ENCODE data around the gene SLC39A8. TPM values are rescaled to one million over a fixed set of nuclear protein-coding genes. Genes with fewer than 3 reads are reported as not detected.
"Not testable (repeated sequence)": the region's sequence is repeated elsewhere in the genome, so short reads cannot be mapped to it uniquely, and the experiment has no call there.

The SLC39A8 gene
- total RNA-seq, 5 donors from 2014 or later (not counting 1 experiment from before 2014, with no cell fraction given), result 19.2 to 23.0 (median 19.9) TPM

DNA sequence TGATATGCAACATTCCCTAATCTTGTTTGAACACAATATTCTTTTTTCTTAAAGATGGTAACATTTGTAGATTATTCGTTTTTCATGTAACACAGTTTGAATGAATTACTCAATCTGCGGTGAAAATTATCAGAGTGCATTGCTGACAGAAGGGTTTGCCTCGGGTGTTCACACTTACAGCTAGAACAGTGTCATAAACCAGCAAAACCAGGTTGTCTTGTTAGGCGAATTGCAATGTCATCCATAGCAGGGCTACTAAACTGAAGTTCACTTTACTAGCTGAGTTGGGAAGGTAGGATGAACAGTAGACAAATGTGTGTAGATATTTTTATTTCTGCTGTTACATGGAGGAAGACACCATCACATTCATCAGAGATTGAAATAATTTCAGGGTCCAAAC is 98.9 kb downstream of the SLC39A8 start:
- H3K36me3 ChIP-seq (ENCODE audit: control insufficient read depth in 2 of 2, extremely low read depth in 1 of 2, insufficient read depth in 1 of 2, low read length in 1 of 2), result no peaks in the 10 kb centered on the region
- Mint-ChIP-seq H3K27me3 (no peaks in the 10 kb centered on the region), H3K4me3 (no peak overlapping the region), H3K27ac (no peak overlapping the region), H3K4me1 (no peaks in the 10 kb centered on the region), H3K9me3 (peaks cover 0 to 3% (median 0%) of the 10 kb centered on the region in 3 donors), H3K36me3 (no peaks in the 10 kb centered on the region)
- ChIA-PET POLR2A (no interaction called here), CTCF (interaction anchor here in 1 of 2 donors (0.6 kb wide), 1 partner anchor 16 kb away, joined by 3 read pairs; no protein-coding TSS in a partner anchor)
- 100% methylated on average over 2 of the region's 4 CpGs for WGBS (ENCODE audit: insufficient coverage)
- H3K4me3 ChIP-seq (ENCODE audit: control insufficient read depth in 1 of 2, extremely low read depth in 1 of 2, low read length in 1 of 2), result no peak overlapping the region
- no peak overlapping the region for H3K27ac ChIP-seq (ENCODE audit: low read length)
- H3K9me3 ChIP-seq, result no peaks in the 10 kb centered on the region
- H3K4me1 ChIP-seq (ENCODE audit: control insufficient read depth in 1 of 2, extremely low read depth in 1 of 2, insufficient read depth in 2 of 2, low read length in 2 of 2), result no peaks in the 10 kb centered on the region
- no peak for DNase-seq
- H3K27me3 ChIP-seq (replicated peaks in 1 of 2; ENCODE audit: control insufficient read depth in 2 of 2, extremely low read depth in 1 of 2, insufficient read depth in 2 of 2, low read length in 1 of 2), result peaks cover 0 to 6% of the 10 kb centered on the region in 2 experiments
- ATAC-seq (replicated peaks in 1 of 4), result no peak

DNA sequence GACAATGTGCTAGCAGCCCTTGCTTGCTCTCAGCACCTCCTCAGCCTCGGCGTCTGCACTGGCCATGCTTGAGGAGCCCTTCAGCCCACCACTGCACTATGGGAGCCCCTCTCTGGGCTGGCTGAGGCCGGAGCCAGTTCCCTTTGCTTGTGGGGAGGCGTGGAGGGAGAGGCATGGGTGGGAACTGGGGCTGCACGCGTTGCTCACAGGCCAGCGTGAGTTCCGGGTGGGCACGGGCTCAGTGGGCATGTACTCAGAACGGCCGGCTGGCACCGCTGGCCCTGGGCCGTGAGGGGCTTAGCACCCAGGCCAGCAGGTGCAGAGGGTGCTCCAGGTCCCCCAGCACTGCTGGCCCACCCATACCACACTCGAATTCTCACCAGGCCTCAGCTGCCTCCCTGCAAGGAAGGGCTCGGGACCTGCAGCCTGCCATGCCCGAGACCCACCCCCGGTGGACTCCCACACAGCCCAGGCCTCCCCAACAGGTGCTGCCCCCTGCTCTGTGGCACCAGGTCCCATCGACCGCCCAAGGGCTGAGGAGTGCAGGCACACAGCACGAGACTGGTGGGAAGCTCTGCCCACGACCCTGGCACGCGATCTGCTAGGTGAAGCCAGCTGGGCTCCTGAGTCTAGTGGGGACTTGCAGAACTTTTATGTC is 100.3 kb downstream of the SLC39A8 start:
- Mint-ChIP-seq H3K4me3 (no peak overlapping the region), H3K36me3 (no peaks in the 10 kb centered on the region), H3K9me3 (peaks cover 0 to 3% (median 0%) of the 10 kb centered on the region in 3 donors), H3K27me3 (no peaks in the 10 kb centered on the region), H3K27ac (no peak overlapping the region), H3K4me1 (no peaks in the 10 kb centered on the region)
- Histone ChIP-seq H3K27me3 (replicated peaks in 1 of 2; ENCODE audit: control insufficient read depth in 2 of 2, extremely low read depth in 1 of 2, insufficient read depth in 2 of 2, low read length in 1 of 2) (peaks cover 0 to 6% of the 10 kb centered on the region in 2 experiments), H3K4me1 (ENCODE audit: control insufficient read depth in 1 of 2, extremely low read depth in 1 of 2, insufficient read depth in 2 of 2, low read length in 2 of 2) (no peaks in the 10 kb centered on the region), H3K27ac (ENCODE audit: low read length) (no peak overlapping the region), H3K4me3 (ENCODE audit: control insufficient read depth in 1 of 2, extremely low read depth in 1 of 2, low read length in 1 of 2) (no peak overlapping the region), H3K36me3 (ENCODE audit: control insufficient read depth in 2 of 2, extremely low read depth in 1 of 2, insufficient read depth in 1 of 2, low read length in 1 of 2) (no peaks in the 10 kb centered on the region), H3K9me3 (no peaks in the 10 kb centered on the region)
- WGBS (ENCODE audit: insufficient coverage), result 89% methylated on average over 20 of the region's 23 CpGs
- ATAC-seq (replicated peaks in 1 of 4) (no peak), DNase-seq (no peak)
- ChIA-PET POLR2A (no interaction called here), CTCF (interaction anchor here in 1 of 2 donors (0.6 kb wide), 1 partner anchor 84 kb away, joined by 3 read pairs; no protein-coding TSS in a partner anchor)

DNA sequence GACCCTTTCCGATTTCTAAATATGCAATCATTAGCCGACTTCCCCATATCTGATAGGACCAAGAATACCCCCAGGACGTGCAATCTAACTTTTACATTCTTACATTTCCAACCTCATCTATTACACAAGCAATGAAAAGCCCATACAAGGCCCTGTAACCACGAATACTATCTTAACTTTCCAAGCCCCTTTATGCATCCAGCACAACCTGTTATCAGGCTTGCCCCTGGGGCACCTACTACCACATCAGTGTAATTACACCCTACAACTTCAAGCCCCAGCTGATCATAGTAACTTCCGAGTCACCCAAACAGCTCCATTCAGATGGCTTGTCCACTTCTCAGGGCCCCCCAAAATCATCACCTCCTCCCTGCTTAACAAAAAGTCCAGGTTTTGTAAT is 102.0 kb downstream of the SLC39A8 start:
- POLR2A ChIA-PET; H3K27me3 ChIP-seq (replicated peaks in 1 of 2; ENCODE audit: control insufficient read depth in 2 of 2, extremely low read depth in 1 of 2, insufficient read depth in 2 of 2, low read length in 1 of 2); H3K27ac Mint-ChIP-seq; H3K4me1 ChIP-seq (ENCODE audit: control insufficient read depth in 1 of 2, extremely low read depth in 1 of 2, insufficient read depth in 2 of 2, low read length in 2 of 2); H3K27me3 Mint-ChIP-seq; H3K4me1 Mint-ChIP-seq; ATAC-seq (replicated peaks in 1 of 4); CTCF ChIA-PET; H3K9me3 Mint-ChIP-seq; DNase-seq; H3K9me3 ChIP-seq; H3K36me3 ChIP-seq (ENCODE audit: control insufficient read depth in 2 of 2, extremely low read depth in 1 of 2, insufficient read depth in 1 of 2, low read length in 1 of 2); H3K27ac ChIP-seq (ENCODE audit: low read length); H3K4me3 ChIP-seq (ENCODE audit: control insufficient read depth in 1 of 2, extremely low read depth in 1 of 2, low read length in 1 of 2); H3K36me3 Mint-ChIP-seq; H3K4me3 Mint-ChIP-seq: not testable (repeated sequence)
- 75% methylated on average over 5 of the region's 5 CpGs for WGBS (ENCODE audit: insufficient coverage)

DNA sequence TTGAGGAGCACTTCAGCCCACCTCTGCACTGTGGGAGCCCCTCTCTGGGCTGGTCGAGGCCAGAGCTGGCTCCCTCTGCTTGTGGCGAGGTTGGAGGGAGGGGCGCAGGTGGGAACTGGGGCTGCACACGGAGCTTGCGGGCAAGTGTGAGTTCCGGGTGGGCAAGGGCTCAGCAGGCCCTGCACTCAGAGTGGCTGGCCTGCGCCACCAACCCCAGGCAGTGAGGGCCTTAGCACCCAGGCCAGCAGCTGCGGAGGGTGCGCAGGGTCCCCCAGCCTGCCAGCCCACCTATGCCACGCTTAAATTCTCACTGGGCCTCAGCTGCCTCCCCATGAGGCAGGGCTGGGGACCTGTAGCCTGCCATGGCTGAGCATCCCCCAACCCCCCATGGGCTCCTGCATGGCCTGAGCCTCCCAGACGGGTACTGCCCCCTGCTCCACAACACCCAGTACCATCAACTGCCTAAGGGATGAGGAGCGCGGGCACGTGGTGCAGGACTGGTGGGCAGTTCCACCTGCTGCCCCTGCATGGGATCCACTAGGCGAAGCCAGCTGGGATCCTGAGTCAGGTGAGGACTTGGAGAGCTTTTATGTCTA is 110.9 kb downstream of the SLC39A8 start:
- ATAC-seq (replicated peaks in 1 of 4), result peak in 2 of 4 experiments; percentile 20 to 27
- POLR2A ChIA-PET, result no interaction called here
- WGBS (ENCODE audit: insufficient coverage), result 88% methylated on average over 14 of the region's 15 CpGs

DNA sequence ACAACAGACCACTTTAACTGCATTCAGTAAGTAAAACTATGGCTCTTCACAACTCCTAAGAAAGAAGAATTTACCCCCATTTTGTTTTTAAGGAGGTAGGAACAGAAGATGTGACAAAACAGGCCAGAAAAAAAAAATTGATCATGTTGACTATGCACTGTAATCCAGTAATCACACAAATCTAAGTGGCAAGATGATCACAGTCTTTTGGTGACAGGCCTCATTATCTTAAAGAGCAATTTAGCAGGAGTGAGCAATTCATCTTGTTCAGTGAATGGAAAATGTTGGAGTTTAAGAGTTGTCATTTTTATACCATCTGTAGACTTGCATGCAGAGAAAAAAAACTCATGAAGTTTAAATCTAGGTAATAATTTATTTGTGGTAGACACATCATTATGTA is 115.1 kb downstream of the SLC39A8 start:
- Mint-ChIP-seq H3K9me3 (peaks cover 0 to 3% (median 0%) of the 10 kb centered on the region in 3 donors), H3K27me3 (peaks cover 2 to 3% of the 10 kb centered on the region in 2 donors), H3K4me3 (no peak overlapping the region), H3K27ac (no peak overlapping the region), H3K36me3 (no peaks in the 10 kb centered on the region), H3K4me1 (no peaks in the 10 kb centered on the region)
- Histone ChIP-seq H3K4me1 (ENCODE audit: control insufficient read depth in 1 of 2, extremely low read depth in 1 of 2, insufficient read depth in 2 of 2, low read length in 2 of 2) (no peaks in the 10 kb centered on the region), H3K27ac (ENCODE audit: low read length) (no peak overlapping the region), H3K9me3 (no peaks in the 10 kb centered on the region), H3K4me3 (ENCODE audit: control insufficient read depth in 1 of 2, extremely low read depth in 1 of 2, low read length in 1 of 2) (no peak overlapping the region), H3K27me3 (replicated peaks in 1 of 2; ENCODE audit: control insufficient read depth in 2 of 2, extremely low read depth in 1 of 2, insufficient read depth in 2 of 2, low read length in 1 of 2) (no peaks in the 10 kb centered on the region), H3K36me3 (ENCODE audit: control insufficient read depth in 2 of 2, extremely low read depth in 1 of 2, insufficient read depth in 1 of 2, low read length in 1 of 2) (no peaks in the 10 kb centered on the region)
- ChIA-PET CTCF (no interaction called here), POLR2A (no interaction called here)
- DNase-seq (no peak), ATAC-seq (replicated peaks in 1 of 4) (no peak)

More for the DNA sequence above, 110.9 kb downstream of the SLC39A8 start:
- no peak overlapping the region for H3K4me3 Mint-ChIP-seq
- Histone ChIP-seq H3K9me3 (no peaks in the 10 kb centered on the region), H3K36me3 (ENCODE audit: control insufficient read depth in 2 of 2, extremely low read depth in 1 of 2, insufficient read depth in 1 of 2, low read length in 1 of 2) (no peaks in the 10 kb centered on the region), H3K27me3 (replicated peaks in 1 of 2; ENCODE audit: control insufficient read depth in 2 of 2, extremely low read depth in 1 of 2, insufficient read depth in 2 of 2, low read length in 1 of 2) (no peaks in the 10 kb centered on the region), H3K4me3 (ENCODE audit: control insufficient read depth in 1 of 2, extremely low read depth in 1 of 2, low read length in 1 of 2) (no peak overlapping the region), H3K27ac (ENCODE audit: low read length) (no peak overlapping the region), H3K4me1 (ENCODE audit: control insufficient read depth in 1 of 2, extremely low read depth in 1 of 2, insufficient read depth in 2 of 2, low read length in 2 of 2) (no peaks in the 10 kb centered on the region)
- no peaks in the 10 kb centered on the region for H3K27me3 Mint-ChIP-seq
- H3K4me1 Mint-ChIP-seq, result no peaks in the 10 kb centered on the region
- no peak for DNase-seq
- no peak overlapping the region for H3K27ac Mint-ChIP-seq
- H3K36me3 Mint-ChIP-seq, result no peaks in the 10 kb centered on the region
- H3K9me3 Mint-ChIP-seq, result no peaks in the 10 kb centered on the region
- CTCF ChIA-PET, result no interaction called here

- WGBS (ENCODE audit: insufficient coverage), result no CpG with 5 or more reads among the region's 1 CpG
- H3K27ac ChIP-seq (ENCODE audit: low read length), result no peak overlapping the region
- H3K4me3 ChIP-seq (ENCODE audit: control insufficient read depth in 1 of 2, extremely low read depth in 1 of 2, low read length in 1 of 2), result no peak overlapping the region
- no peak overlapping the region for H3K4me3 Mint-ChIP-seq
- peaks cover 3 to 5% of the 10 kb centered on the region in 2 donors for H3K27me3 Mint-ChIP-seq
- no peak for ATAC-seq (replicated peaks in 1 of 4)
- ChIA-PET POLR2A (no interaction called here), CTCF (no interaction called here)
- no peak overlapping the region for H3K27ac Mint-ChIP-seq
- H3K36me3 Mint-ChIP-seq, result no peaks in the 10 kb centered on the region
- H3K9me3 ChIP-seq, result no peaks in the 10 kb centered on the region
- H3K9me3 Mint-ChIP-seq, result peaks cover 0 to 3% (median 0%) of the 10 kb centered on the region in 3 donors
- H3K4me1 ChIP-seq (ENCODE audit: control insufficient read depth in 1 of 2, extremely low read depth in 1 of 2, insufficient read depth in 2 of 2, low read length in 2 of 2), result no peaks in the 10 kb centered on the region
- no peaks in the 10 kb centered on the region for H3K4me1 Mint-ChIP-seq
- H3K27me3 ChIP-seq (replicated peaks in 1 of 2; ENCODE audit: control insufficient read depth in 2 of 2, extremely low read depth in 1 of 2, insufficient read depth in 2 of 2, low read length in 1 of 2), result no peaks in the 10 kb centered on the region
- no peak for DNase-seq
- no peaks in the 10 kb centered on the region for H3K36me3 ChIP-seq (ENCODE audit: control insufficient read depth in 2 of 2, extremely low read depth in 1 of 2, insufficient read depth in 1 of 2, low read length in 1 of 2)
Measured at GRCh38 chr4:102227388-102227787, 117.9 kb downstream of the SLC39A8 start.
